H1 (cell line): ENCODE measurements around the gene GLTPD2. TPM values are rescaled to one million over a fixed set of nuclear protein-coding genes. Genes with fewer than 3 reads are reported as not detected.

ENCODE experiments used
- CHD1 ChIP-seq: IDR thresholded peaks from 2 replicates; pipeline ENCODE4 v1.6.1; 2012; ENCODE audit warnings: low read depth, low read length, improper control_type of control experiment
- CREB1 ChIP-seq: IDR thresholded peaks from 2 replicates; pipeline ENCODE4 v1.6.1; 2012; ENCODE audit warnings: inconsistent platforms
- HDAC6 ChIP-seq: IDR thresholded peaks from one replicate; pipeline ENCODE4 v1.7.1; 2012; ENCODE audit warnings: low read depth, mild to moderate bottlenecking, inconsistent platforms, low read length, moderate library complexity
- NRF1 ChIP-seq: IDR thresholded peaks from 2 replicates; pipeline ENCODE4 v1.6.1; 2011; ENCODE audit warnings: mild to moderate bottlenecking, low read depth, low read length, improper control_type of control experiment
- TAF1 ChIP-seq: IDR thresholded peaks from 2 replicates; pipeline ENCODE4 v1.6.1; 2011; ENCODE audit warnings: mild to moderate bottlenecking, low read depth, low read length
- YY1 ChIP-seq: IDR thresholded peaks from 2 replicates; pipeline ENCODE4 v1.6.1; 2011; ENCODE audit warnings: low read depth, mild to moderate bottlenecking, low read length
- polyA plus RNA-seq, 7 experiments: library from polyadenylated mRNA; depleted of rRNA in 3 of 7; stranded (reverse) in 5 of 7; unstranded in 2 of 7; fragments of >200 nt in 5 of 7; fragments of 200-250 nt in 2 of 7; gene quantifications; 1 replicate in 5 of 7; 2 replicates in 1 of 7; 4 replicates in 1 of 7; pipeline versions ENCODE4 v1.2.1 to v1.2.3, GENCODE V29; 2011 to 2013; ENCODE audit warnings: missing spikeins in 2 of 7, mixed read lengths in 2 of 7
- total RNA-seq: library from RNA; stranded (reverse); fragmentation: NEBNext Ultra II Directional; extraction: Animal tissue kit (Norgen Biotek cat#: 25700); gene quantifications from 2 replicates; pipeline ENCODE4 v1.2.1, GENCODE V29; 2021
- TF ChIP-seq, protein P1 (sequence below): fragments of 300-600 bp; sonication (generic); IDR thresholded peaks from 2 replicates; pipeline ENCODE4 v1.7.1; 2012; ENCODE audit warnings: low read length, moderate library complexity, mild to moderate bottlenecking, inconsistent platforms; ENCODE audit not compliant: insufficient replicate concordance
- TF ChIP-seq, protein P2 (sequence below): IDR thresholded peaks from 2 replicates; pipeline ENCODE4 v1.6.1; 2011; ENCODE audit warnings: low read depth, mild to moderate bottlenecking, low read length; ENCODE audit not compliant: insufficient read depth
- TF ChIP-seq, protein P3 (sequence below): IDR thresholded peaks from 2 replicates; pipeline ENCODE4 v1.6.1; 2012; ENCODE audit warnings: inconsistent platforms

GLTPD2 gene
- total and polyA plus RNA-seq, 2 of the 8 experiments (the other 6 are each of a cell fraction or from before 2014, with no cell fraction given) = not detected

DNA sequence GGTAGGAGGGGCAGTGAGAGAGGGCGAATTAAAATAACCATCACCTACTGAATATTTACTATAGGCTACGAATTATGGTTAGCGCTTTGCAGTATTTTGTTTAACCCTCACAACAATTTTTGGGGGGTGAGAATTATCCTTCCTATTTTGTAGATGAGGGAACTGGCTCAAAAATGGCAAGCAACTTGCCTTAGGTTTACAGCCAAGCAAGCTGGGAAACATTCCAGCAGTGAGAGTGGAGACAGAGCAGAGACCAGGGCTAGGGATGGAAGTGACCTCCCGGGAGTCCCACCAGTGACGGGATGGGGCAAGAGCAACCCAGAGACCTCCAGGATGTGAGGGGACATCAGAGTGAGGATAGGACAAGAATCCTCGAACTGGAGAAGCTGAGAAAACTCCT, 2.2 kb upstream of the GLTPD2 start (continued):
- TF ChIP-seq, protein P1, sequence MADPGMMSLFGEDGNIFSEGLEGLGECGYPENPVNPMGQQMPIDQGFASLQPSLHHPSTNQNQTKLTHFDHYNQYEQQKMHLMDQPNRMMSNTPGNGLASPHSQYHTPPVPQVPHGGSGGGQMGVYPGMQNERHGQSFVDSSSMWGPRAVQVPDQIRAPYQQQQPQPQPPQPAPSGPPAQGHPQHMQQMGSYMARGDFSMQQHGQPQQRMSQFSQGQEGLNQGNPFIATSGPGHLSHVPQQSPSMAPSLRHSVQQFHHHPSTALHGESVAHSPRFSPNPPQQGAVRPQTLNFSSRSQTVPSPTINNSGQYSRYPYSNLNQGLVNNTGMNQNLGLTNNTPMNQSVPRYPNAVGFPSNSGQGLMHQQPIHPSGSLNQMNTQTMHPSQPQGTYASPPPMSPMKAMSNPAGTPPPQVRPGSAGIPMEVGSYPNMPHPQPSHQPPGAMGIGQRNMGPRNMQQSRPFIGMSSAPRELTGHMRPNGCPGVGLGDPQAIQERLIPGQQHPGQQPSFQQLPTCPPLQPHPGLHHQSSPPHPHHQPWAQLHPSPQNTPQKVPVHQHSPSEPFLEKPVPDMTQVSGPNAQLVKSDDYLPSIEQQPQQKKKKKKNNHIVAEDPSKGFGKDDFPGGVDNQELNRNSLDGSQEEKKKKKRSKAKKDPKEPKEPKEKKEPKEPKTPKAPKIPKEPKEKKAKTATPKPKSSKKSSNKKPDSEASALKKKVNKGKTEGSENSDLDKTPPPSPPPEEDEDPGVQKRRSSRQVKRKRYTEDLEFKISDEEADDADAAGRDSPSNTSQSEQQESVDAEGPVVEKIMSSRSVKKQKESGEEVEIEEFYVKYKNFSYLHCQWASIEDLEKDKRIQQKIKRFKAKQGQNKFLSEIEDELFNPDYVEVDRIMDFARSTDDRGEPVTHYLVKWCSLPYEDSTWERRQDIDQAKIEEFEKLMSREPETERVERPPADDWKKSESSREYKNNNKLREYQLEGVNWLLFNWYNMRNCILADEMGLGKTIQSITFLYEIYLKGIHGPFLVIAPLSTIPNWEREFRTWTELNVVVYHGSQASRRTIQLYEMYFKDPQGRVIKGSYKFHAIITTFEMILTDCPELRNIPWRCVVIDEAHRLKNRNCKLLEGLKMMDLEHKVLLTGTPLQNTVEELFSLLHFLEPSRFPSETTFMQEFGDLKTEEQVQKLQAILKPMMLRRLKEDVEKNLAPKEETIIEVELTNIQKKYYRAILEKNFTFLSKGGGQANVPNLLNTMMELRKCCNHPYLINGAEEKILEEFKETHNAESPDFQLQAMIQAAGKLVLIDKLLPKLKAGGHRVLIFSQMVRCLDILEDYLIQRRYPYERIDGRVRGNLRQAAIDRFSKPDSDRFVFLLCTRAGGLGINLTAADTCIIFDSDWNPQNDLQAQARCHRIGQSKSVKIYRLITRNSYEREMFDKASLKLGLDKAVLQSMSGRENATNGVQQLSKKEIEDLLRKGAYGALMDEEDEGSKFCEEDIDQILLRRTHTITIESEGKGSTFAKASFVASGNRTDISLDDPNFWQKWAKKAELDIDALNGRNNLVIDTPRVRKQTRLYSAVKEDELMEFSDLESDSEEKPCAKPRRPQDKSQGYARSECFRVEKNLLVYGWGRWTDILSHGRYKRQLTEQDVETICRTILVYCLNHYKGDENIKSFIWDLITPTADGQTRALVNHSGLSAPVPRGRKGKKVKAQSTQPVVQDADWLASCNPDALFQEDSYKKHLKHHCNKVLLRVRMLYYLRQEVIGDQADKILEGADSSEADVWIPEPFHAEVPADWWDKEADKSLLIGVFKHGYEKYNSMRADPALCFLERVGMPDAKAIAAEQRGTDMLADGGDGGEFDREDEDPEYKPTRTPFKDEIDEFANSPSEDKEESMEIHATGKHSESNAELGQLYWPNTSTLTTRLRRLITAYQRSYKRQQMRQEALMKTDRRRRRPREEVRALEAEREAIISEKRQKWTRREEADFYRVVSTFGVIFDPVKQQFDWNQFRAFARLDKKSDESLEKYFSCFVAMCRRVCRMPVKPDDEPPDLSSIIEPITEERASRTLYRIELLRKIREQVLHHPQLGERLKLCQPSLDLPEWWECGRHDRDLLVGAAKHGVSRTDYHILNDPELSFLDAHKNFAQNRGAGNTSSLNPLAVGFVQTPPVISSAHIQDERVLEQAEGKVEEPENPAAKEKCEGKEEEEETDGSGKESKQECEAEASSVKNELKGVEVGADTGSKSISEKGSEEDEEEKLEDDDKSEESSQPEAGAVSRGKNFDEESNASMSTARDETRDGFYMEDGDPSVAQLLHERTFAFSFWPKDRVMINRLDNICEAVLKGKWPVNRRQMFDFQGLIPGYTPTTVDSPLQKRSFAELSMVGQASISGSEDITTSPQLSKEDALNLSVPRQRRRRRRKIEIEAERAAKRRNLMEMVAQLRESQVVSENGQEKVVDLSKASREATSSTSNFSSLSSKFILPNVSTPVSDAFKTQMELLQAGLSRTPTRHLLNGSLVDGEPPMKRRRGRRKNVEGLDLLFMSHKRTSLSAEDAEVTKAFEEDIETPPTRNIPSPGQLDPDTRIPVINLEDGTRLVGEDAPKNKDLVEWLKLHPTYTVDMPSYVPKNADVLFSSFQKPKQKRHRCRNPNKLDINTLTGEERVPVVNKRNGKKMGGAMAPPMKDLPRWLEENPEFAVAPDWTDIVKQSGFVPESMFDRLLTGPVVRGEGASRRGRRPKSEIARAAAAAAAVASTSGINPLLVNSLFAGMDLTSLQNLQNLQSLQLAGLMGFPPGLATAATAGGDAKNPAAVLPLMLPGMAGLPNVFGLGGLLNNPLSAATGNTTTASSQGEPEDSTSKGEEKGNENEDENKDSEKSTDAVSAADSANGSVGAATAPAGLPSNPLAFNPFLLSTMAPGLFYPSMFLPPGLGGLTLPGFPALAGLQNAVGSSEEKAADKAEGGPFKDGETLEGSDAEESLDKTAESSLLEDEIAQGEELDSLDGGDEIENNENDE = no peak
- TF ChIP-seq, protein P2, sequence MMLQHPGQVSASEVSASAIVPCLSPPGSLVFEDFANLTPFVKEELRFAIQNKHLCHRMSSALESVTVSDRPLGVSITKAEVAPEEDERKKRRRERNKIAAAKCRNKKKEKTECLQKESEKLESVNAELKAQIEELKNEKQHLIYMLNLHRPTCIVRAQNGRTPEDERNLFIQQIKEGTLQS = no peak
- TF ChIP-seq TAF1 (no peak), NRF1 (no peak), YY1 (no peak), CREB1 (no peak), HDAC6 (no peak), CHD1 (no peak)
- TF ChIP-seq, protein P3, sequence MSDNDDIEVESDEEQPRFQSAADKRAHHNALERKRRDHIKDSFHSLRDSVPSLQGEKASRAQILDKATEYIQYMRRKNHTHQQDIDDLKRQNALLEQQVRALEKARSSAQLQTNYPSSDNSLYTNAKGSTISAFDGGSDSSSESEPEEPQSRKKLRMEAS = no peak
